GM23248 (cell line): Measurements from ENCODE around the gene MKI67.

Source experiments
- EZH2 ChIP-seq: fragments of 200-600 bp; sonication (generic); IDR thresholded peaks from 2 replicates; pipeline ENCODE4 v1.6.1; 2018; ENCODE audit warnings: antibody characterized with exemption, mild to moderate bottlenecking; ENCODE audit not compliant: insufficient read depth, poor library complexity, severe bottlenecking
- EZH2phosphoT487 ChIP-seq: fragments of 200-600 bp; sonication (generic); IDR thresholded peaks from 2 replicates; pipeline ENCODE4 v1.6.1; 2018; ENCODE audit warnings: antibody characterized with exemption, moderate library complexity, mild to moderate bottlenecking, low read depth; ENCODE audit not compliant: insufficient read depth

GRCh38 chr10:128152741-128153580 lies 26.7 kb upstream of the MKI67 start:
- TF ChIP-seq EZH2phosphoT487 (no peak), EZH2 (no peak)
